ENCODE results near the gene PEAR1. TPM values are rescaled to one million over a fixed set of nuclear protein-coding genes. Genes with fewer than 3 reads are reported as not detected.

The PEAR1 gene
- polyA plus RNA-seq, 3 donors = not detected

DNA sequence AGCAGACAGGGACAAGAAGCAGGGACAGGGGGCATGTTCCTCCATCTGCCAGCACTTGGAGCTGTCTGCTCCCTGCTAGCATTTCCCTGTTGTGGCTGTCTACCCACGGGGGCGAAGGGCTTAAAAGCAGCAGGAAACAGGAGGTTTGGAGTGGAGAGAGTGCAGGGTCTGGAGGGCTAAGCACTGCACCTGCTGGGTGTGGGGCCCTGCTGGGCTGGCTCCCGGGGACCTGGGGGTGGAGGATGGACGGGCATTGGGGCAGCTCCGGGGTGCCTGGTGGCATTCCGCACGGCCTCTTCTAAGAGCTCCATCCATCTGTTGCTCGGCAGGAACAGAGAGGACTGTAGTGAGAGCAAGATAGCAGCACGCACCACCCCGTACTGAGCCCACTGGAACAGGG lies 48.2 kb downstream of the PEAR1 start:
- intact Hi-C loops (cut with micrococcal nuclease) = no loop called here
- Histone ChIP-seq H3K4me3 (replicated peaks in 1 of 3; ENCODE audit: low read depth in 2 of 3, low read length in 3 of 3) (no peak overlapping the region), H3K79me2 (ENCODE audit: insufficient read depth, low read length) (no peaks in the 10 kb centered on the region), H3K27ac (ENCODE audit: low read depth in 1 of 2, low read length in 2 of 2) (no peak overlapping the region), H4K20me1 (ENCODE audit: insufficient read depth, low read length) (peaks cover 29% of the 10 kb centered on the region), H3K4me2 (replicated peaks; ENCODE audit: extremely low read depth, low read length, poor library complexity, severe bottlenecking) (no peak overlapping the region), H2AFZ (ENCODE audit: insufficient read depth, low read depth, low read length, poor library complexity, severe bottlenecking) (no peak overlapping the region), H3K36me3 (replicated peaks in 1 of 2; ENCODE audit: control insufficient read depth in 1 of 2, insufficient read depth in 2 of 2, low read length in 2 of 2) (peaks cover 99 to 100% of the 10 kb centered on the region in 2 donors), H3K27me3 (ENCODE audit: control insufficient read depth in 2 of 2, insufficient read depth in 2 of 2, low read length in 2 of 2) (no peaks in the 10 kb centered on the region), H3K9me3 (replicated peaks in 1 of 2; ENCODE audit: control insufficient read depth in 1 of 2, insufficient read depth in 1 of 2, low read length in 2 of 2) (no peaks in the 10 kb centered on the region), H3K4me1 (ENCODE audit: control insufficient read depth in 1 of 2, insufficient read depth in 2 of 2, low read length in 2 of 2) (no peaks in the 10 kb centered on the region), H3K9ac (ENCODE audit: insufficient read depth, low read length, poor library complexity, severe bottlenecking) (no peak overlapping the region)
- Mint-ChIP-seq H3K27ac (no peak overlapping the region), H3K9me3 (peaks cover 0 to 1% (median 0%) of the 10 kb centered on the region in 7 donors), H3K4me1 (no peaks in the 10 kb centered on the region), H3K27me3 (ENCODE audit: low read depth in 3 of 3) (peaks cover 0 to 2% (median 0%) of the 10 kb centered on the region in 3 donors), H3K36me3 (peaks cover 97 to 100% of the 10 kb centered on the region in 2 donors), H3K4me3 (no peak overlapping the region)
- no peak for DNase-seq
- WGBS (ENCODE audit: insufficient coverage) = 97% methylated on average over 10 of the region's 10 CpGs
- TF ChIP-seq, protein P1, sequence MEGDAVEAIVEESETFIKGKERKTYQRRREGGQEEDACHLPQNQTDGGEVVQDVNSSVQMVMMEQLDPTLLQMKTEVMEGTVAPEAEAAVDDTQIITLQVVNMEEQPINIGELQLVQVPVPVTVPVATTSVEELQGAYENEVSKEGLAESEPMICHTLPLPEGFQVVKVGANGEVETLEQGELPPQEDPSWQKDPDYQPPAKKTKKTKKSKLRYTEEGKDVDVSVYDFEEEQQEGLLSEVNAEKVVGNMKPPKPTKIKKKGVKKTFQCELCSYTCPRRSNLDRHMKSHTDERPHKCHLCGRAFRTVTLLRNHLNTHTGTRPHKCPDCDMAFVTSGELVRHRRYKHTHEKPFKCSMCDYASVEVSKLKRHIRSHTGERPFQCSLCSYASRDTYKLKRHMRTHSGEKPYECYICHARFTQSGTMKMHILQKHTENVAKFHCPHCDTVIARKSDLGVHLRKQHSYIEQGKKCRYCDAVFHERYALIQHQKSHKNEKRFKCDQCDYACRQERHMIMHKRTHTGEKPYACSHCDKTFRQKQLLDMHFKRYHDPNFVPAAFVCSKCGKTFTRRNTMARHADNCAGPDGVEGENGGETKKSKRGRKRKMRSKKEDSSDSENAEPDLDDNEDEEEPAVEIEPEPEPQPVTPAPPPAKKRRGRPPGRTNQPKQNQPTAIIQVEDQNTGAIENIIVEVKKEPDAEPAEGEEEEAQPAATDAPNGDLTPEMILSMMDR (IDR thresholded peaks at IDR 0.05) = no peak

DNA sequence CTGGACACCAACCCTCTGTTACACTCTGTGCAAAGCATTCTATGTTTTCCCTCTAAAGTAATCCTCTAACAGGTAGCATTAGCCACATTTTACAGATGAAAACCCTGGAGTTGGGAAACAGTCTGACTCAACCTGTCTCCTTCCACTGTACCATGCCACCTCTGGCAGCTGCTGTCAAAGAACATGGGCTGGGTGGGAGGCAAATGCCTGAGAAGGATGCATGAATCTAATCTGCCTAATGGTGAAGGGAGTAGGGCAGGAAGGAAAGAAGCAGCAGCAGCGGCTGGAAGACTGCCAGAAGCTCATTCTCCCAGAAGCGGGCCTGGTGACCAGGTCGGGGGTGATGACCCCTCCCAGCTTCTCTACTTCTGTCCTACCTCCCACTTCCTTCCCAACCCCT lies 48.7 kb downstream of the PEAR1 start:
- Histone ChIP-seq H3K9ac (ENCODE audit: insufficient read depth, low read length, poor library complexity, severe bottlenecking) (no peak overlapping the region), H3K4me2 (replicated peaks; ENCODE audit: extremely low read depth, low read length, poor library complexity, severe bottlenecking) (no peak overlapping the region), H4K20me1 (ENCODE audit: insufficient read depth, low read length) (peaks cover 33% of the 10 kb centered on the region), H3K4me3 (replicated peaks in 1 of 3; ENCODE audit: low read depth in 2 of 3, low read length in 3 of 3) (no peak overlapping the region), H3K27me3 (ENCODE audit: control insufficient read depth in 2 of 2, insufficient read depth in 2 of 2, low read length in 2 of 2) (no peaks in the 10 kb centered on the region), H3K4me1 (ENCODE audit: control insufficient read depth in 1 of 2, insufficient read depth in 2 of 2, low read length in 2 of 2) (no peaks in the 10 kb centered on the region), H3K79me2 (ENCODE audit: insufficient read depth, low read length) (no peaks in the 10 kb centered on the region), H3K27ac (ENCODE audit: low read depth in 1 of 2, low read length in 2 of 2) (no peak overlapping the region), H2AFZ (ENCODE audit: insufficient read depth, low read depth, low read length, poor library complexity, severe bottlenecking) (no peak overlapping the region), H3K9me3 (replicated peaks in 1 of 2; ENCODE audit: control insufficient read depth in 1 of 2, insufficient read depth in 1 of 2, low read length in 2 of 2) (no peaks in the 10 kb centered on the region), H3K36me3 (replicated peaks in 1 of 2; ENCODE audit: control insufficient read depth in 1 of 2, insufficient read depth in 2 of 2, low read length in 2 of 2) (peaks cover 99 to 100% of the 10 kb centered on the region in 2 donors)
- TF ChIP-seq, protein P1 (IDR thresholded peaks at IDR 0.05) = no peak
- WGBS (ENCODE audit: insufficient coverage) = 100% methylated on average over 1 of the region's 3 CpGs
- Mint-ChIP-seq H3K36me3 (peaks cover 97 to 100% of the 10 kb centered on the region in 2 donors), H3K27me3 (ENCODE audit: low read depth in 3 of 3) (peaks cover 0 to 2% (median 0%) of the 10 kb centered on the region in 3 donors), H3K4me1 (no peaks in the 10 kb centered on the region), H3K27ac (no peak overlapping the region), H3K4me3 (no peak overlapping the region), H3K9me3 (no peaks in the 10 kb centered on the region)
- no peak for DNase-seq
- intact Hi-C loops (cut with micrococcal nuclease) = no loop called here

Data from CD14-positive monocyte (primary cell).